Small intestine (tissue), 7 donors: ENCODE results near the gene ZC3H13. TPM values are rescaled to one million over a fixed set of nuclear protein-coding genes. Genes with fewer than 3 reads are reported as not detected.
"Not testable (repeated sequence)": the region's sequence is repeated elsewhere in the genome, so short reads cannot be mapped to it uniquely, and the experiment has no call there.

Experiments used
- DNase-seq, 2 donors: peaks; one replicate each; pipeline versions ENCODE4 v3.0.0 to v3.0.0-alpha.2; 2013
- FAIRE-seq: peaks from 2 replicates; lab custom pipeline; 2012; peaks lifted over from hg19 to GRCh38; lab: Jason Lieb, UNC
- H3K27ac ChIP-seq, 3 donors: one replicate each; pipeline ENCODE4 v1.5.1; 2013; ENCODE audit warnings: low read length in 2 of 3, mild to moderate bottlenecking in 2 of 3, control low read depth in 1 of 3, inconsistent platforms in 1 of 3, low read depth in 1 of 3, moderate library complexity in 1 of 3
- H3K27me3 ChIP-seq, 3 donors: one replicate each; pipeline ENCODE4 v1.6.1; 2013; ENCODE audit warnings: low read length in 3 of 3, inconsistent platforms in 1 of 3; ENCODE audit not compliant: control insufficient read depth in 3 of 3, insufficient read depth in 3 of 3
- H3K36me3 ChIP-seq, 3 donors: one replicate each; pipeline ENCODE4 v1.6.1; 2013; ENCODE audit warnings: low read length in 3 of 3, inconsistent platforms in 1 of 3, low read depth in 1 of 3, mild to moderate bottlenecking in 1 of 3, moderate library complexity in 1 of 3; ENCODE audit not compliant: control insufficient read depth in 3 of 3, insufficient read depth in 2 of 3
- H3K4me1 ChIP-seq, 3 donors: one replicate each; pipeline ENCODE4 v1.6.1; 2013; ENCODE audit warnings: low read length in 2 of 3, inconsistent platforms in 1 of 3, low read depth in 1 of 3, mild to moderate bottlenecking in 1 of 3, moderate library complexity in 1 of 3; ENCODE audit not compliant: control insufficient read depth in 3 of 3, insufficient read depth in 2 of 3
- H3K4me3 ChIP-seq, 3 donors: one replicate each; pipeline ENCODE4 v1.5.1; 2013; ENCODE audit warnings: low read length in 3 of 3, control low read depth in 1 of 3, inconsistent platforms in 1 of 3, low read depth in 1 of 3, mild to moderate bottlenecking in 1 of 3, moderate library complexity in 1 of 3
- H3K9me3 ChIP-seq, 2 donors: one replicate each; pipeline ENCODE4 v1.6.1; 2013; ENCODE audit warnings: low read depth in 1 of 2, low read length in 1 of 2; ENCODE audit not compliant: control insufficient read depth in 2 of 2, insufficient read depth in 1 of 2
- WGBS, 3 donors: extraction: QIAGEN DNeasy Blood & Tissue Kit; methylation state at CpG; one replicate each; pipeline ENCODE4 v1.1.7; 2013; 5-methylcytosine and 5-hydroxymethylcytosine counted together
- polyA plus RNA-seq, 4 donors: library from polyadenylated mRNA; stranded (reverse) in 3 of 4; unstranded in 1 of 4; fragments of 200-250 nt in 3 of 4; fragments of 120-200 nt in 1 of 4; gene quantifications; one replicate each; pipeline versions ENCODE4 v1.2.1 to v1.2.3, GENCODE V29; 2013
- donor health status: healthy with polysubstance abuse.
- donor health status: control.
- donor health status: control.
- donor health status: Bipolar disorder and iron deficiency.
- donor health status: healthy.

The ZC3H13 gene
- polyA plus RNA-seq, 4 donors = 9.2 to 34.5 (median 10.8) TPM

GRCh38 chr13:45981127-45981526 is 71.4 kb downstream of the ZC3H13 start:
- FAIRE-seq, H3K4me1 ChIP-seq, H3K4me3 ChIP-seq, H3K9me3 ChIP-seq, H3K27me3 ChIP-seq, H3K36me3 ChIP-seq, DNase-seq, H3K27ac ChIP-seq: not testable (repeated sequence)
- WGBS, 3 donors = no CpG with 5 or more reads among the region's 2 CpGs

DNA sequence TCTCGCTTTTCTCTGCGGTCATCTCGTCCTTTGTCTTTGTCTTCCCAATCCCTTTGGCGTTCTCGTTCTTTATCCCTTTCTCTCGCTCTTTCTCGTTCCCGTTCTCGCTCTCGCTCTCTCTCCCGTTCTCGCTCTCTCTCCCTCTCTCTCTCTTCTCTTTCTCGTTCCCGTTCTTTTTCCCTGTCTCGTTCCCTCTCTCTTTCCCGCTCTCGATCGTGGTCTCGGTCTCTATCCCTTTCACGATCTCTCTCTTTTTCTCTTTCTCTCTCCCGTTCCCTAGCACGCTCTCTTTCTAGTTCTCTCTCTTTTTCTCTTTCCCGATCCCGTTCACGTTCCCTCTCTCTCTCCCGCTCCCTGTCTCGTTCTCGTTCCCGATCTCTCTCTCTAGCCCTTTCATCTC is 77.2 kb downstream of the ZC3H13 start:
- Histone ChIP-seq H3K27me3 (no peaks in the 10 kb centered on the region), H3K27ac (no peak overlapping the region), H3K4me1 (no peaks in the 10 kb centered on the region), H3K4me3 (no peak overlapping the region), H3K36me3 (peaks cover 6 to 16% (median 6%) of the 10 kb centered on the region in 3 donors), H3K9me3 (no peaks in the 10 kb centered on the region)
- FAIRE-seq = no peak
- DNase-seq = no peak
- 97 to 98% (median 97%) methylated on average over 29 of the region's 29 CpGs for WGBS, 3 donors

GRCh38 chr13:45974500-45974899 is 78.0 kb downstream of the ZC3H13 start:
- H3K27ac ChIP-seq = no peak overlapping the region
- H3K4me3 ChIP-seq = no peak overlapping the region
- no peaks in the 10 kb centered on the region for H3K27me3 ChIP-seq
- H3K9me3 ChIP-seq = no peaks in the 10 kb centered on the region
- WGBS, 3 donors = 93 to 100% (median 99%) methylated on average over 2 of the region's 2 CpGs
- DNase-seq (no peak), FAIRE-seq (no peak)
- H3K36me3 ChIP-seq = peaks cover 10 to 18% (median 11%) of the 10 kb centered on the region in 3 donors
- H3K4me1 ChIP-seq = no peaks in the 10 kb centered on the region

GRCh38 chr13:45967589-45967988 is 85.0 kb downstream of the ZC3H13 start:
- Histone ChIP-seq H3K4me1 (no peaks in the 10 kb centered on the region), H3K4me3 (no peak overlapping the region), H3K27me3 (no peaks in the 10 kb centered on the region), H3K27ac (no peak overlapping the region), H3K9me3 (no peaks in the 10 kb centered on the region), H3K36me3 (peaks cover 14 to 26% (median 17%) of the 10 kb centered on the region in 3 donors)
- no peak for DNase-seq
- no peak for FAIRE-seq
- 97 to 98% (median 98%) methylated on average over 16 of the region's 16 CpGs for WGBS, 3 donors

DNA sequence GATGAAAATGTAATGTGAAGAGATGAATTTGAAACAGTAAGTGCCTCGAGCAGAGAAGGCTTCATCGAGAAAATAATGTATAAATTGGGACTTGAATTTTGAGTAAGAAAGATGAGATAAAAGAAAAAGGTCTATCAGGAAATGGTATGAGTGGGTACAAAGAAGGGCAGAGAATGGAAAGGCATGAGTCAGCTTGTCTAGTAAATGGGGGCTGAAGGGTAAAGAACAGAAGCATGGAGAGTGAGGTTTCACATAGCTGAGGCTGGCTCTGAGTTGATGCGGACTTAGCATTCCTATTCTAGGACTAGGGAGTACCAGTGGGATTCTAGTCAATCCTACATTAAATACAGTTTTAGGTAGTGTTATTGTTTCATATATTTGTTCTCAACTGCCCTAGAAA is 85.8 kb downstream of the ZC3H13 start:
- no peaks in the 10 kb centered on the region for H3K27me3 ChIP-seq
- 84 to 95% (median 87%) methylated on average over 3 of the region's 3 CpGs for WGBS, 3 donors
- no peaks in the 10 kb centered on the region for H3K4me1 ChIP-seq
- peaks cover 14 to 26% (median 17%) of the 10 kb centered on the region in 3 donors for H3K36me3 ChIP-seq
- DNase-seq (no peak), FAIRE-seq (no peak)
- no peaks in the 10 kb centered on the region for H3K9me3 ChIP-seq
- no peak overlapping the region for H3K4me3 ChIP-seq
- H3K27ac ChIP-seq = no peak overlapping the region

GRCh38 chr13:45961468-45961867 is 91.1 kb downstream of the ZC3H13 start:
- no peak for FAIRE-seq
- Histone ChIP-seq H3K4me1 (no peaks in the 10 kb centered on the region), H3K4me3 (no peak overlapping the region), H3K27ac (no peak overlapping the region), H3K9me3 (no peaks in the 10 kb centered on the region), H3K27me3 (no peaks in the 10 kb centered on the region), H3K36me3 (peaks cover 5 to 13% (median 8%) of the 10 kb centered on the region in 3 donors)
- WGBS, 3 donors = 89 to 100% (median 95%) methylated on average over 1 of the region's 1 CpG
- DNase-seq = no peak

GRCh38 chr13:45954836-45955800 is 97.4 kb downstream of the ZC3H13 start:
- FAIRE-seq (no peak), DNase-seq (no peak)
- Histone ChIP-seq H3K9me3 (no peaks in the 10 kb centered on the region), H3K36me3 (peaks cover 3 to 5% (median 5%) of the 10 kb centered on the region in 3 donors), H3K4me3 (no peak overlapping the region), H3K4me1 (no peaks in the 10 kb centered on the region), H3K27ac (no peak overlapping the region), H3K27me3 (no peaks in the 10 kb centered on the region)
- WGBS, 3 donors = 81 to 84% (median 83%) methylated on average over 3 of the region's 3 CpGs

- FAIRE-seq (no peak), DNase-seq (no peak)
- WGBS, 3 donors = 95 to 99% (median 98%) methylated on average over 3 of the region's 3 CpGs
- Histone ChIP-seq H3K27ac (no peak overlapping the region), H3K36me3 (peaks cover 3 to 5% (median 4%) of the 10 kb centered on the region in 3 donors), H3K4me3 (no peak overlapping the region), H3K27me3 (no peaks in the 10 kb centered on the region), H3K4me1 (no peaks in the 10 kb centered on the region), H3K9me3 (no peaks in the 10 kb centered on the region)
Observed at GRCh38 chr13:45953082-45953481, 99.5 kb downstream of the ZC3H13 start.
